Measurements from ENCODE around the gene ITPKB.

ITPKB gene

DNA sequence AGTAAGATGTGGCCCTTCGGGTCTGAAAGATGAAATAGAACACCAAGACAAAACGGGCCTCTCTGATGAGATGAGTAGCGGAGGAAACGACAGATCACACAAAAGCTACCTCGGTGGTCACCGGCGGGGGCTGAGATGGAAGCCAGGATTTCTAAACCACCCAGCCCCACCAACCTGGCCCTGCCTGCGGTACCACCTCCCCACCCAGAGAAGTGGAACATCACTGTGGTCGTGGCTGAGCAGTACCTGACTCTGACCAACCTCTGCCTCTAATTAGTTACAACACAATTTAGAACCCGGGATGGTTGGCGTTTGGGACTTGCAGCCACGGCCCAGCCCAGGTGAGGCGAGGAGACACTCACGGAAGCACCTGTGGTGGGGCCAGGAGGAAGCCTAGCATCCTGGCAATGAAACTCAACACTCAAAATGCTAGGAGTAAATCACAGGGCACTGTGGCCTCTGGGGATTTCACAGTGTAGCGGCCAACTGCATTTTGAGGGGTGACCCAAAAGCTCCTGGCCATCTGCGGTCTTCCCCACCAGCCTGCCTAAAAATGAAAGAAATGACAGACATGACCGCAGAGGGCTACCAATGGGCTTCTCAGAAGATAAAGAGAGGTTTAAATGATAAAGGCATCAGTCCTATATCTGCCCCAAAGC lies 73.4 kb downstream of the ITPKB start:
- DNase-seq (ENCODE audit: low read depth), result no peak

DNA sequence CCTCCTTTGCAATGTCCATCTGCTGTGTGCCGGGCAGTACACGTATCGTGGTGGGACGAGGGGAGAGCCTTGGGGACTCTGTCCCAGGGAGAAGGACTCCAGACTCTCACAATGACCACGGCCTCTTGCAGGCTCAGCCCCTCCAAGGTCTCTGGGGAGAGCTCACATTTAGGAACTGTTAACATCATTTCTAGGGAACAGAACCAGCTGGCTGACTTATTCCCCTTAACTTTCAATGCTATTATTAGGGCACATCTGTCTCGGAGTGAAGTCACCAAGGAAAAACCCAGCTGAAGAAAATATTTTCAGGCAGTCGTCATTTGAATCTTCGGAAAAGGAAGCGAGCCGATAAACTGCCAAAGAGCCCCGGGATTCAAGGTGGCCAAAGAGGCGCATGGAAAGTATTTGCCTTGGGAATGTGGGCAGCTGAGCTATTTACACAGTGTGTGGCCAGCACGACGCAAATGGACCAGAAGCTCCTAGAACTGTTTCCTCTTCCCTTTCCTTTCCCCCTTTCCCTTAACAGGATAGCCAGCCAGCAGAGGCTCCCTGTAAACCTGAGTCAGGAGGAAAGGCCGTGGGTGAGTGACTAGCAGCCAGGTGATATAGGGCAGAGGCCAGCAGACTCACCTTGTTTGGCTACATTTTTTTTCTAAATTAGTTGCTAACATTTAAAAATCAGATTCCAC lies 74.5 kb downstream of the ITPKB start:
- DNase-seq (ENCODE audit: low read depth), result no peak

DNA sequence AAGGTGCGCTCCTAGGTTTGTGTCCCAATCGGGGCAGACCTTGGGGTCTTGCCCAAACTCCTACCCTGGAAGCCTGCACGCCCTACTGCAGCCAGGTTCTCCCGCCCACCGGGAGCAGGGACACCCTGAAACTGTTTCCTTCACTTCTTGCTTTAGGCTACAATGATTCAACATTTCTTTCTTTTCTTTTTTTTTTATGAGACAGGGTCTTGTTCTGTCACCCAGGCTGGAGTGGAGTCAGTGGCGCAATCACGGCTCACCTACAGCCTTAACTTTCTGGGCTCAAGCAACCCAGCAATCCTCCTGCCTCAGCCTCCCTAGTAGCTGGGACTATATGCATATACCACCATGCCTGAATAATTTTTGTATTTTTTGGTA lies 75.8 kb downstream of the ITPKB start:
- no peak for DNase-seq (ENCODE audit: low read depth)

DNA sequence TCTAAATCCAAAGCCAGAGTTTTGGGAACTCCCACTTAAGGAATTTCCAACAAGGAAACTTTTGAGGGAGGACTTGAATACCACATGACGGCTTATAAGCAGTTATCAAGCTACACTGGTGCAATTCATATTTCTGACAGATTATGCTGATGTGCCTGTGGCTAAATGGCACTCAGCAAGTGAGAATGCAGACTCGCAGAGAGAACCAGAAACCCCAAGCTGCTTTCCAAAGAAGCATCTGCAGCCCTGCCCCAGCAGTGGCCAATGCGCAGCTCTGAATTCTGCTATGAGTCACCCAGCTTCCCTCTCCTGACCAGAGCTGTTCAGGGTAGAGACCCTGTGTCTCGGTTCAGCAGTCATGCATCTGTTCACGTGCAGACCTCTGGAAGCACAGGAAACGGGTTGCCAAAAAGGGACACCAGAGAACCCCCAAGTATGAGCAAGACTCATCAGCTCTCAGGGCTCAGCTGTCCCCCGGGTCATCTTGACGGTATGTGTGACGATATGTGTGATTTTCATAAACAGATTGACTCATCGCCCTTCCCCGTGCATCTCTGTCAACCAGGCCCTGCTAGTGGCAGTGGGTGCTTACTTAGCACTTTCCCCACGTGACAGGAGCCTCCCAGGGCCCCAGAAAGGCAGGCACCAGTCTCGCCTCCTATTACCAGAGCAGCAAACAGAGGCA lies 76.3 kb downstream of the ITPKB start:
- DNase-seq (ENCODE audit: low read depth), result peak; percentile 45

DNA sequence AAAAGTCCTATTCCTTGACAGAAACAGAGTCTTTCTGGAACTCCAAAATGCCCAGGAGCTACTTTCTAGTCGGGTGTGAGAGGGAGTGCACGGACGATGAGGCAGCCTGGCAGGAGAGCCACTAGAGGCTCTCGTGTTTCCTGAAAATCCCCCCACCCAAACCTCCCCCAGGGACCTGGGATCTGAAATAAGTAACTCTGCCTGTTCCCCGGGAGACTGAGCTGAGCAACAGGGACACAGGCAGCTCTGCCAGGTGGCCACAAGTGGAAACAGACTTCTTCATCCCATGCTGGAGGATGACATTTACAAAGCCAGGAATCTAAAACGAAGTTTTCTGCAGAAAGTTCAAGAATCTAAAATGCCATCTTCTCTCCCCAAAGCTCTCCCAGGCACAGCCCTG lies 77.1 kb downstream of the ITPKB start:
- DNase-seq (ENCODE audit: low read depth), result no peak

DNA sequence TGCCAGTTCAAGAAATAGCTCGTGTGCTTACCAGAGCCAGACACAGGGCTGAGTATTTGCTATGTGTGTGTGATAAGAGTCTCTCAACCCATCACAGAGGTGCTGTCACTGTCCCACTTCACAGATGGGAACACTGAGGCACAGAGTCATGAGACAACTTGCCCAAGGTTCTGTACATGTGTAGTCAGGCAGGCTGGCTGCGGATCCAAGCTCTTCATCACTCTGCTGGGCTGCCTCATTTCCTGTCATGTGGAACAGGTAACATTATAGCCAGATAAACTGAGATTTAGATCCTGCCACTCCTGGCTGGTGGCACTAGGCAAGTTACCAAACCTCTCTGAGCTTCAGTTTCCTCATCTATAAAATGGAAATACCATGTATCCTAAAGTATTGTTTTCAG lies 77.8 kb downstream of the ITPKB start:
- no peak for DNase-seq (ENCODE audit: low read depth)

DNA sequence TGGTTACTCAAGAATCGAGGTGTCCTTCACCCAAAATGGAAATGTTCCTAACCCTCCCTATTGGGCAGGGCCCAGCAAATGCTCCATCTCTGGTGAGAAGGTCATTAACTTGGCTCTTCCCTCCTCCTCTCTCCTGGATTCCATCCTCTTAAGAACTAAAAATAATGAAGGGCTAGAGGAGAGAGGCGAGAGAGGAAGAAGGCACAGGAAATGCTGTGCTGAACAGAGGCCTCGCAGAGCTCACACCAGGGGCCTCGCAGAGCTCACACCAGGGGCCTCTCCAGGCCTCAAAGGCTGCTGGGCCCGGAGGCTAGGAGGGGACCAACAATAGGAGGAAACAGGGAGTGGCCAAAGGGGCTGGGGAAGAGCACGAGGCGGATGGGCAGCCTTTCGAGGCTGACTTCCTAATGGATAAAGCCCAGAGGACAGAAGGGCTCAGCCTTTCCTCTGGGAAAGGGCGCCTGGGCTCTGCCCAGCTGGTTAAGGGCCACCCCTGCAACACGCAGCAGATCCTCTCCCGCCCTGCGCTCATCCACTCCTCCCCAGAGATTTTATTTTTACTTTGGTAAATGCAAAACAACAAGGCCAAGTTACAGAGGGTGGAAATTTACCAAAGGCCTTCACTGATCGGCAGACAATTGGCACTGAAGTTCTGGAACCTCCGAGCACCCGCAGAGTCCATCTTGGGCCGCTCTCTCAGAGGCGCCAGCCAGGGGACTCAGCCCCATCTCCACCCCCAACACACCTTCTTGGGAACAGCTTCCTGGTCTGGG lies 78.5 kb downstream of the ITPKB start:
- no peak for DNase-seq (ENCODE audit: low read depth)

DNA sequence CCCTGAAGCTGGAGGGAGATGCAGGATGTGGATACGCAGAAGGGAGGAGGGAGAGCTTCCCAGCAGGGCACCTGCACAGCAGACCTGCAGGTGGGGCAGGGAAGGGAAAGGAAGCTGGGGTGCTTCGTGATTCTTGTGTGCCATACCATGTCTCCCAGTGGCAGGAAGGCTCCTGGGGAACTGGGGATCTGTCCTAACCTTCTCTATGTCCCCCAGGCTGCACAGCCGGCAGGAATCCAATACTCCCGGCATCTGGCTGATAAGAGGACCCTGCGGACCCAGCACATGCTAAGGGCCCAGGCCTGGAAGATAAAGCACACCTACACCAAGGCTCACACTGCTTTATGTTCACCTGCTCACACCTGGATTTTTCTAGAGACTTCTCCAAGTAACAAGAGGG lies 79.4 kb downstream of the ITPKB start:
- DNase-seq (ENCODE audit: low read depth), result no peak

DNA sequence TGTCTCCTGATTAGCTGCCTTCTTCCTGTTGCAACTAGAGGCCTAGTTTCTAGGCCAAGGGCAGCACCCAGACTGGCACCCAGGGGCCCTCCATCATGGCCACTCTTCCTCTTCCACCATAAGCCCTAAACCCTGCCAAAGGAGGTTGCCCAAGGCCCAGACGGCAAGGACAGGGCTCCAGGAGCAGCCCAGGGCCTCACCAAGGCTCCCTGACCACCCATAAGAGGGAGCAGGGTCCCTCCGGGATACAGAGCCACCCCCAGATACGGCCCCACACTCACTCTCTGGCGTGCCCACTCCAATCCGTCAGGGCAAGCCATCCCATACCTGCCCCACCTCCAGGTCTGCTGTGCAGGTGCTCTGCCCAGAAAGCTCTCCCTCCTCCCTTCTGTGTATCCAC lies 79.9 kb downstream of the ITPKB start:
- DNase-seq (ENCODE audit: low read depth), result no peak

DNA sequence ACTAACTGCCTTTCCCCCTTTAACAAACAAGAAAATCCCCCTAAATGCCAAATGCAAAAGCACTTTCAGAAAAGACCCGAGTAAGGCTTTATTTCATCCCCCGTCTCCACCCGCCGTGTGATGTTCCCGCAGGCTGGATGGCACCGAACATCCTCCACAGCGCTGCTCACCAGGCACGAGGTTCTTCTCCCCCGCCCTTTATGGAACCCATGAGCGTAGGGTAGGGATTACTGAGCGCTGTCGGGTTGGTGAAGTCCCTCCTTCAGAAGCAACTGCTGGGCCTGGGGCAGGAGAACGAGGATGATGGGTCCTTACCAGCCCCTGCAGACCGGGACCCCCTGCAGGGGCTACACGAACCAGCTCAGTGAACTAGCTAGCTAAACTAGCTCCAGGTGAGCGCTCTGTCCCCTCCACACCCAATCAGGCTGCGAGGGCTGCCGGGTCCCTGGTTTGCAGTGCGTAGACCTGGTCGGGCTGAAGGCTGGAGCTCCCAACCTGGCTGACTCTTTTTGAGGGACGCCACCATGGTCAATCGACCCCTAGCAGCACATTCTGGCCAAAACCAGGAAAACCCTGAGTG lies 80.4 kb downstream of the ITPKB start:
- no peak for DNase-seq (ENCODE audit: low read depth)

DNA sequence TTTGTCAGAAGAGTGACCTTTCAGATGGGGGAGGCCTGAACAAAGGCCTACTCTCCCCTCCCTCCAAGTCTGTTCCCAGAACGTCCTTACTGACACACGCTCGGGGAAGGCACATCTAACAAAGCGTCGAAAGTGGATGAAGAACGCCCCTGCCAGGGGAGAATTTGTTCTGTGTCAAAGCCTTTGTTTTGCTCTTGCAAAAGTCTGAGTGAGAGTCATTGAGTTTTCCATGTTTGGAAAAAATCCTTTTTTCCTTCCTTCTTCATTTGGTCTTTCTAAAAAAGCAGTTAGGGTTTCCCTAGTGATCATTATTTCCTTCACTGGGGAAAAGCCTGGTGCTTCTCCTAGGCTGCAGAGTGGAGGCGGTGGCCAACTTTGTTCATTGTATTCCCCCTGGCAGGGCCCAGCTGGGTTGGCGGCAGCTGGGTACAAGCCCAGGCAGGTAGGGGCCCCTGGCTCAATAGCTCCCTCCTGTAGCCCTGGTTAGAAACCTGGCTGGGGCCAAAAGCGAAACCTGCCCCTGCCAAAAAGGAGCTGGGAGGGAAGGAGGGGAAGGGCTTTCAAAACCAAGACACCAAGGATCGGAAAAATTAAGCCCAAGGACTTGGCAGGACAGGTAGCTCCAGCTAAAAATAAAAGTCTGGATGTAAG lies 81.1 kb downstream of the ITPKB start:
- no peak for DNase-seq (ENCODE audit: low read depth)

DNA sequence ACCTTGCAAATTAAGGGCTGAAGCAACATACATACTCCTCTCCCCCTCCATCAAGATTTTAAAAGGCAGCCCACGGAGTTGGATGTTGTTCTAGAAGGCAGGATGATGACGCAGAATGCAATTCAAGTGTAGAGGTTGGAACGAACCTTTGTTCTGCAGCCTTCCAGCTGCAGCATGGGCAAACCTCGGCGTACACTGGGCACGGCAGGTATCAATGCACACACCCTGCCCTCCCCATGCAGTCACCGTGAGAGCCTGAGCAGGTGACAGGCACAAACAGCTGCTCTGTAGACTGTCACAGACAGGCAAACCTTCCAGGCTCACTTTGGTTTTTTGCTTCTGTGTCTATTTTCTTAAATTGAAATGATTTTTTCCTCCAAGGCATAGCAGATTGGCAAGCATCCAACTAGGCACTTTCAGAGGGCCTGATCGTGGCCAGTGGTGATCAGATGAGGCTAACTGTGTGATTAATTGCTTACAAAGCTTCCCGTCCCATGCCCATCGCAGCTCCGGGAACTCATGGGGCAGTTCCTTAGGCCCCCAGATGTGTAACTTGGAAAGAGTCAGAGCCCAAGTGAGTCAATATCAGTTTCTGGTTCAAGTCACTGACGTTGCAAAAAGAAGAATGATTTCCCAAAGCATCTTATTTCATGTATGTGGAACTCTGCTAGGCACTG lies 82.3 kb downstream of the ITPKB start:
- no peak for DNase-seq (ENCODE audit: low read depth)

DNA sequence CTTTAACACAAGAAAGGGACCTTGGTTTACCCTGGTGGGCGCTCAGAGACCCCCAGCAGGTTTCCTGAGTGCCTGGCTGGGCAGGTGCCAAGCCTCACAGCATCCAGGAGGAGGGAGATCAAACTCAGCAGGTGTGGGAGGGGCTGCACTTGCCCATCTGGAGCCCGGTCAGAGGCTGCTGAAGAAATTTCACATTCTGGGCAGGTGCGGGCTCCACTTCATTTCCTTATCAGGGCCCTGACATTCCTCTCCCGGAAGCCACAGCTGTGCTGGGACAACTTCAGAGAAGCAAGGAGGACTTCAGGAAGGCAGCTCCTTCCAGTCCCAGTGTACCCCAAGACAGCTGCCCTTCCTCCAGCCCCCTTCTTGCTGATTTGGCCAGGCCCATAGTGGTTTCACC lies 82.9 kb downstream of the ITPKB start:
- no peak for DNase-seq (ENCODE audit: low read depth)

DNA sequence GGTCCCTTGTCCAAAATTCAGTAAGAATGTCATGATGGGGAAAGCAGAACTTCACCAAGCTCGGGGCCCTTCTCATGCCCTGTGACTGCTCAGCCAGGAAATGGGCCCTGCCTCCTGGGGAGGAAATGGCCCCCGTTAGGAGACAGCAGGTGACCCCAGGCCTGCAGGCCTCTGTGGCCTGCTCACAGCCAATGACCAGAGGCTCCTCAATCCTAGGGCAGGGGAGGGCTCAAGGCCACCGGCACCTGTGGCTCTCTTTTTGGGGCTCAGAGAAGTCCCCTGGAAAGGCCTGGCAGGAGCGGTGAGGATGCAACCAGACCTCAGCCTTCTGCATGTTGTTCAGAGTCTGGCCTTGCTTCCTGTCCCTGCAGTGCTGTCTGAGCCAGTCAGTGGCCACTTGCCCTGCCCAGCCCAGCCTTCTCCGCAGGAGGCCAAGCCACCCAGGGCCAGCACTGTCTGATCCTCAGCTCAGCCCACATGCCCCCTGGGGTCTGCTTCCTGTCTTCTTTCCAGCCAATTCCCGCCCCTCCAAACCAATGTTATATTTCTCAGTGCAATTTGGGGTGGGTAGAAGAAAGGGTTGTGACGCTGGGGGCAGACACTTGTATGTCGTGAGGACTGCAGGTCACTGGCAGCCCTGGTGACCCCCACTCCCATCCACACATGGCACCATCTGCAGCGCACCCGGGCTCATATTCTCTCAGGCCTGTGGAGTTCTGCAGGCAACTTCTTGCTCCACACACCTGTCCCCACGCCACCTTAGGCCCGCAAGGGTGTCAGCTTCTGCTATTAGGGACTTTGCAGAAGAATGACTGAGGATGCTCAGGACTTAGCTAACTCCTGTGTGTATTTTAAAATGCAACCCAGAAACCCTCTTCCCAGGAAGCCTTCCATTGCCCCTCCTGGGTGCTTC lies 83.6 kb downstream of the ITPKB start:
- DNase-seq (ENCODE audit: low read depth), result no peak

DNA sequence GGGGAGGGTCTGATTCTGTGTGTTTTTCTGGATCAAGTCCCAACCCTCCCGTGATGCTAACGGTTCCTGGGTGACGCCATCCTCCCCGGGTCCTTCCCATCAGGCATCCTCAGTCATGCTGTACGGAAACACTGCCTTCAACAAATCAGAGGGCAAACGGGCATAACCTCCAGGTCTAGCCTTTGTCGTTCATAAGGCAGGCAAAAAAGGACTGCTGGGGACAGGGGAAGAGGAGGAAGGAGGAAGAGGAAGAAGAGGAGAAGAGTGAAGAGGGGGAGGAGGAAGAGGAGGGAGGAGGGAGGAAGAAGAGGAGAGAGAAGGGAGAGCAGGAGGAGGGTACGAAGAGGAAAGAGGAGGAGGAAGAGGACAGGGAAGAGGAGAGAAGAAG lies 84.4 kb downstream of the ITPKB start:
- no peak for DNase-seq (ENCODE audit: low read depth)

DNA sequence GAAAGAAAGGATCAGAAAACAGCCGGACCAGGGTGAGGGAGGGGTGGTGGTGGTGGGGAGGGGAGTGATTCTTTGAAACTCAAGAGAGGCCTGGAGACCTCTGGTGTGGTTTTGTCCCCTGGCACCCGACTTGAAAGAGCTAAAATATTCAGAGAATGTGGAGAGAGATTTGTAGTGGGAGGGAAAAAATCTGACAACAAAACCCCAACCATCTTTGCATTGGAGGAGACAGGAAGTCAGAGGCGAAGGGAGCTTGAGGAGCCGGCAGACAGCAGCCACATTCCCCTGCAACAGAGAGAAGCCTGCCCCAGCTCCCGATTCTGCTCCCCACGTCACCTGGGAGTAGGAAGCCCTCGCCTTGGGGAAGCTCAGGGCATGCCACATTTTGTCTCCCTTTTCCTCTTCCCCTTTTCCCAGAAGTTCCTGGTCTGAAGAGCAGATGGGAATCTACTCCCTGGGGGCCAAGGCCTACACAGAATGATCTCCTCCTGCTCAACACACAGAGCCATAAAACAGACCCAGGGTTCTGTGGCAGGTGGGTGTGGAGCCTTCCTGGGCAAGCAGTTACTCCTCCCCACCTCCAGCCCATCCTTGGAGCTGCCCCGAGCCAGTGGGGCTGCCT lies 84.9 kb downstream of the ITPKB start:
- no peak for DNase-seq (ENCODE audit: low read depth)

DNA sequence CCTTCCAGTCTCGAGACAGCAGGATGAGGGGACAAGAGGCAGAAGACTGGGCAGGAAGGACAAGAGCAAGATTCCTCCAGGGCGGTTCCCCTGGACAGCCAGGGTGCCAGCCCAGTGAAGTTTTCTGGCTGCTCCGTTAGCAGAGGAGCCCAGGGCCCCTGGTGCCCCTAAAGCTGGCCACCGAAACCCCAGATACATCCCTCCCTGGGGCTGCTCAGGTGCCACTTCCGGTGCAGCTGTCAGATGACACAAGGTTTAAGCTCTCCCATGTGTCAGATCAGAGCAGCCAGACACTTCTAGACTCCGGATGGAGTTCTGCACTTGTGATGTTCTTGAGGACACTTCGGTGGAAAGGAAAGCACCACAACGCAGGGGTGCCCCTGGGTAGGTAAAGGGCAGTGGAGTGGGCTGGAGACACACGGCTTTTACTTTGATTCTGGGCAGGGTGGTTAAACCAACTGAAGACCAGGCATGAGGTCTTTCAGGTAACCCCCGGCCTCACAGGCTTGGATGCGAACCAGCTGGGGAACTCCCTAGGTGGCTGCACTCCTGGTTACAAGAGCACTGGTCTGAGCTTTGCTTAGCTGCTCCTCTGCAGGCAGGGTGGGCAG lies 85.7 kb downstream of the ITPKB start:
- no peak for DNase-seq (ENCODE audit: low read depth)

DNA sequence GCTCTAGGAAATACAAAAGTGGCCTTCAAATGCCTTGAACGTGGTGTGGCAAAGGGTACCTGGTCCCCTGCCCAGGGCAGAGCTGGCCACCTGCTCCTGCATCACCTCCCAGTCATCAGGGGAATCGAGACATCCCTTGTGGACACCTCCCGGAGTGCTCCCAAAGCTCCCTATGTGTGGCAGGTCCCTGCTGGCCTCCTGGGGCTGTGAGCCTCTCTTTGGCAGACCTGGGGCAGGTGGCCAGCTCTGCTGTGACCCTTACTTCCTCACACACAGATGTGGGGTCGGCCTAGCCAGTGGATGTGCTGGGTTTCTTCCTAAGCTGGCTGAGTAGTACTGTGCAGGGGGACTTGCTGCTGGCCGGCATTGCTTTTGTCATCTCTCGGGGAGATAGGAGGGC lies 86.5 kb downstream of the ITPKB start:
- DNase-seq (ENCODE audit: low read depth), result no peak

DNA sequence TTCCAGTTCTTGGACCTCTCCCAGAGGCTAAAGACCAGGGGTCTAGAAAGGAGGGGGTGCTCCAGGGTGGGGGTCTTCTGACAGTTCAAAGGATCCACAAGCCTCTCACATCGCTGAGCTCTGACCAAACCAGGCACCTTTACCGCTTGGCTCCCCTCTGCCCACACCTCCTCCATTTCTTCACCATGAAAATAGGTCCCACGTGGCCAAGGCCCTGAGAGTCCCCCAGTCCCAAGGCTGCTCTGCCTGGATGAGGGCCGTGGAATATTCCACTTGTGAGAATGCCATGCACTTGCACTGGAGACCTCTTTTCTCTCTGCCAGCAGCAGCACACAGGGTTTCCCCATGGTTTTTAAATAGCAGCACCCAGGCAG lies 87.4 kb downstream of the ITPKB start:
- no peak for DNase-seq (ENCODE audit: low read depth)

Data from stimulated activated CD8-positive, alpha-beta memory T cell treated with anti-CD3 and anti-CD28 coated beads, Interleukin-15, amount 100 ng/mL, for 24 hours (primary cell).